ENCODE measurements around the gene FITM2.
A peak's percentile ranks its signal among the peaks of the same experiment; 100 is the strongest.
"Not testable (repeated sequence)": the region's sequence is repeated elsewhere in the genome, so short reads cannot be mapped to it uniquely, and the experiment has no call there.

Gene FITM2

GRCh38 chr20:44331201-44331600, 20.2 kb upstream of the FITM2 start:
- DNase-seq = no peak

- DNase-seq = no peak
These were observed 17.4 kb upstream of the FITM2 start for GRCh38 chr20:44328428-44328827.

- peak; percentile 26 for DNase-seq
These were observed 16.7 kb upstream of the FITM2 start for GRCh38 chr20:44327748-44328147.

- peak; percentile 47 for DNase-seq
These were observed 15.6 kb upstream of the FITM2 start for GRCh38 chr20:44326391-44327159.

- DNase-seq = peak; percentile 19
These were observed 13.3 kb upstream of the FITM2 start for GRCh38 chr20:44324343-44324742.

- no peak for DNase-seq
These were observed 8.9 kb upstream of the FITM2 start for GRCh38 chr20:44319839-44320422.

- no peak for DNase-seq
These were observed 3.9 kb upstream of the FITM2 start for GRCh38 chr20:44314870-44315269.

GRCh38 chr20:44309763-44310663, 989 bp downstream of the FITM2 start:
- no peak for DNase-seq

GRCh38 chr20:44306927-44307326, 4.1 kb downstream of the FITM2 start:
- no peak for DNase-seq

GRCh38 chr20:44304383-44304782, 6.6 kb downstream of the FITM2 start:
- DNase-seq = no peak

- DNase-seq = no peak
These were observed 8.3 kb downstream of the FITM2 start for GRCh38 chr20:44302736-44303135.

GRCh38 chr20:44302026-44302669, 8.9 kb downstream of the FITM2 start:
- no peak for DNase-seq

- no peak for DNase-seq
These were observed 9.7 kb downstream of the FITM2 start for GRCh38 chr20:44301285-44301684.

GRCh38 chr20:44299011-44299535, 11.9 kb downstream of the FITM2 start:
- DNase-seq = not testable (repeated sequence)

- no peak for DNase-seq
These were observed 13.3 kb downstream of the FITM2 start for GRCh38 chr20:44297721-44298120.

- DNase-seq = no peak
These were observed 15.0 kb downstream of the FITM2 start for GRCh38 chr20:44296011-44296410.

- no peak for DNase-seq
These were observed 19.2 kb downstream of the FITM2 start for GRCh38 chr20:44291754-44292153.

- peak; percentile 11 for DNase-seq
These were observed 22.8 kb downstream of the FITM2 start for GRCh38 chr20:44288252-44288651.

GRCh38 chr20:44287272-44288097, 23.5 kb downstream of the FITM2 start:
- DNase-seq = no peak

GRCh38 chr20:44284032-44284431, 27.0 kb downstream of the FITM2 start:
- no peak for DNase-seq

- DNase-seq = no peak
These were observed 28.8 kb downstream of the FITM2 start for GRCh38 chr20:44282192-44282591.

- DNase-seq = no peak
These were observed 30.6 kb downstream of the FITM2 start for GRCh38 chr20:44280387-44280786.

Measured in RPMI8226 (cell line).